ENCODE data around the gene STUM.

GRCh38 chr1:226526801-226527595 is 21.6 kb upstream of the STUM start:
- TF ChIP-seq CTCF (conservative IDR thresholded peaks at IDR 0.05 in 1 of 2, IDR thresholded peaks at IDR 0.05 in 1 of 2; ENCODE audit: low read depth in 1 of 2, low read length in 2 of 2) (no peak), EZH2 (IDR thresholded peaks at IDR 0.05; ENCODE audit: low read length, missing control alignments) (no peak)

Data from fibroblast of lung (primary cell).